H4 (cell line): ENCODE results near the gene EGFL8. TPM values are rescaled to one million over a fixed set of nuclear protein-coding genes. Genes with fewer than 3 reads are reported as not detected.
A peak's percentile ranks its signal among the peaks of the same experiment; 100 is the strongest.
"Not testable (repeated sequence)": the region's sequence is repeated elsewhere in the genome, so short reads cannot be mapped to it uniquely, and the experiment has no call there.

Experiments
- DNase-seq: peaks from one replicate; pipeline ENCODE4 v3.0.0-alpha.2; 2015; ENCODE audit warnings: low spot score
- total RNA-seq: library from RNA; depleted of rRNA; stranded (reverse); fragments of >200 nt; shearing (Covaris generic); gene quantifications from 2 replicates; pipeline ENCODE4 v1.2.3, GENCODE V29; 2014

EGFL8 gene
- total RNA-seq, 1 experiment from 2014 or later, result 0.43 TPM

- DNase-seq, result peak; percentile 87
These were observed 31.7 kb downstream of the EGFL8 start for GRCh38 chr6:32195902-32196681.

- no peak for DNase-seq
These were observed 32.6 kb downstream of the EGFL8 start for GRCh38 chr6:32196682-32197616.

- no peak for DNase-seq
These were observed 33.9 kb downstream of the EGFL8 start for GRCh38 chr6:32198345-32198696.

GRCh38 chr6:32198866-32199265, 34.5 kb downstream of the EGFL8 start:
- DNase-seq, result no peak

GRCh38 chr6:32200711-32201475, 36.5 kb downstream of the EGFL8 start:
- DNase-seq, result no peak

- no peak for DNase-seq
These were observed 37.8 kb downstream of the EGFL8 start for GRCh38 chr6:32202186-32202585.

- no peak for DNase-seq
These were observed 39.3 kb downstream of the EGFL8 start for GRCh38 chr6:32203426-32204267.

GRCh38 chr6:32204268-32204715, 39.9 kb downstream of the EGFL8 start:
- no peak for DNase-seq

- no peak for DNase-seq
These were observed 44.6 kb downstream of the EGFL8 start for GRCh38 chr6:32208996-32209395.

GRCh38 chr6:32210191-32210601, 45.8 kb downstream of the EGFL8 start:
- DNase-seq, result no peak

- not testable (repeated sequence) for DNase-seq
These were observed 47.0 kb downstream of the EGFL8 start for GRCh38 chr6:32211432-32211831.

GRCh38 chr6:32212076-32212760, 47.8 kb downstream of the EGFL8 start:
- DNase-seq, result no peak

GRCh38 chr6:32213649-32214048, 49.3 kb downstream of the EGFL8 start:
- DNase-seq, result no peak

- DNase-seq, result no peak
These were observed 49.7 kb downstream of the EGFL8 start for GRCh38 chr6:32214126-32214525.

- no peak for DNase-seq
These were observed 51.2 kb downstream of the EGFL8 start for GRCh38 chr6:32215617-32216016.

GRCh38 chr6:32216285-32216684, 51.9 kb downstream of the EGFL8 start:
- DNase-seq, result no peak

GRCh38 chr6:32216998-32217397, 52.6 kb downstream of the EGFL8 start:
- no peak for DNase-seq
